GM19324 (cell line): ENCODE results near the gene SORCS2.

Source experiments
- ATAC-seq: cut with Tn5 transposase; IDR thresholded peaks from one replicate; pipeline ENCODE4 v1.9.1; 2021; ENCODE audit warnings: mild to moderate bottlenecking, moderate library complexity; ENCODE audit not compliant: unreplicated experiment, low FRiP score

Gene SORCS2

GRCh38 chr4:7332216-7333023, 140.1 kb downstream of the SORCS2 start:
- ATAC-seq = no peak

- no peak for ATAC-seq
Observed at GRCh38 chr4:7333024-7333780, 140.9 kb downstream of the SORCS2 start.

GRCh38 chr4:7333801-7334421, 141.6 kb downstream of the SORCS2 start:
- ATAC-seq = no peak

- ATAC-seq = no peak
Observed at GRCh38 chr4:7334521-7335275, 142.4 kb downstream of the SORCS2 start.

- ATAC-seq = no peak
Observed at GRCh38 chr4:7335344-7336066, 143.2 kb downstream of the SORCS2 start.

GRCh38 chr4:7336067-7336569, 143.8 kb downstream of the SORCS2 start:
- no peak for ATAC-seq

- ATAC-seq = no peak
Observed at GRCh38 chr4:7336732-7337131, 144.4 kb downstream of the SORCS2 start.

- ATAC-seq = no peak
Observed at GRCh38 chr4:7337196-7338058, 145.1 kb downstream of the SORCS2 start.

- ATAC-seq = no peak
Observed at GRCh38 chr4:7338059-7338452, 145.7 kb downstream of the SORCS2 start.

GRCh38 chr4:7338876-7339623, 146.7 kb downstream of the SORCS2 start:
- ATAC-seq = no peak

GRCh38 chr4:7339751-7340552, 147.6 kb downstream of the SORCS2 start:
- no peak for ATAC-seq

- no peak for ATAC-seq
Observed at GRCh38 chr4:7340553-7341433, 148.5 kb downstream of the SORCS2 start.

- ATAC-seq = no peak
Observed at GRCh38 chr4:7341491-7342222, 149.3 kb downstream of the SORCS2 start.

DNA sequence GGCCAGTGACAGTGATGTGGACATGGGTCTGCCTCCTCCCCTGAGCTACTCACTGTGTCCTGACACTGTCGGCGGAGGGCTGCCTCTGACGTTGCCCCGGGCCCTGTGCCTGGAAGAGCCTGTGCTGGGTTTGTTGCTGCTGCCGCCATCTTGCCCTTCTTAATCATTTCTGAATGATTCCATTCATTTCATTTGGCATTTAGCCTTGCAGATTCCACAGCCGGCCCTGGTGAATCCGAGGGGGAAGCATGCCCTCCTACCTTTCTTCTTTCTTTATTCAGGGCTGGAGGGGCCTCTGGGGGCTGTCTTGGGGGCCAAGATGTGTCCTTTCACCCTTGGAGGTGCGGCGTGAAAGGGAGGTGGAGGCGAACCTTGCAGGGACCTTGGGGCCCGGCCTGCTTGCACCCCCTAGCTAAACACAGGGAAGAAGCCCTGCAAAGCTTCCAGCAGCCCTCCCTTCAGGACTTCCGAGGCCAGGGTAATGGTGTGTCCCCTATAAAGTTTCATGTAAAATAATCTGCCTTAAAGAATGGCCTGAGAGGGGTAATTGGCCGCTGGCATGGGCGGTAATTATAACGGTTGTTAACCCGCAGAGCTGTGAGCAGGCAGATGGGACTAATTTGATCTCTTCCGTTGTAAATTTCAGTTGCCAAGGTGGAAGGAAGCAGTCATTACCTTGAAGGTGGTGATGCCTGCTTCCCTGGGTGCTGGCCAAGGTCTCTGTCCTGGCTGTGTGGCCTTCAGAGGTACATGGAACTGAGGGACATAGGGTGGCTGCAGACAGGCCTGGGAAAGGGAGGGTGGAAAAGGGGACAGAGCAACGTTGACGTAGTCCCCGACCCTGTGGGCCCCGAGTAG, 150.1 kb downstream of the SORCS2 start:
- no peak for ATAC-seq
